BE2C (cell line): ENCODE data around the gene AHNAK.

Source experiments
- DNase-seq: peaks from one replicate; pipeline ENCODE4 v3.0.0-alpha.2; 2020
- H3K27me3 ChIP-seq: fragments of 250-450 bp; sonication (Bioruptor Pico); 2 replicates; pipeline ENCODE4 v1.5.1; 2020; ENCODE audit warnings: mild to moderate bottlenecking
- H3K36me3 ChIP-seq: fragments of 250-450 bp; sonication (Bioruptor Pico); 2 replicates; pipeline ENCODE4 v1.5.1; 2020; ENCODE audit warnings: mild to moderate bottlenecking
- H3K4me1 ChIP-seq: fragments of 250-450 bp; sonication (Bioruptor Pico); 2 replicates; pipeline ENCODE4 v1.5.1; 2020
- H3K4me3 ChIP-seq: 2 replicates; pipeline ENCODE4 v1.5.1; 2011; ENCODE audit warnings: low read depth, low read length
- H3K9me3 ChIP-seq: fragments of 250-450 bp; sonication (Bioruptor Pico); 2 replicates; pipeline ENCODE4 v1.5.1; 2020
- TF ChIP-seq, protein P1 (sequence below): IDR thresholded peaks from 2 replicates; pipeline ENCODE4 v1.5.1; 2012; ENCODE audit warnings: mild to moderate bottlenecking, low read depth, low read length

AHNAK gene

DNA sequence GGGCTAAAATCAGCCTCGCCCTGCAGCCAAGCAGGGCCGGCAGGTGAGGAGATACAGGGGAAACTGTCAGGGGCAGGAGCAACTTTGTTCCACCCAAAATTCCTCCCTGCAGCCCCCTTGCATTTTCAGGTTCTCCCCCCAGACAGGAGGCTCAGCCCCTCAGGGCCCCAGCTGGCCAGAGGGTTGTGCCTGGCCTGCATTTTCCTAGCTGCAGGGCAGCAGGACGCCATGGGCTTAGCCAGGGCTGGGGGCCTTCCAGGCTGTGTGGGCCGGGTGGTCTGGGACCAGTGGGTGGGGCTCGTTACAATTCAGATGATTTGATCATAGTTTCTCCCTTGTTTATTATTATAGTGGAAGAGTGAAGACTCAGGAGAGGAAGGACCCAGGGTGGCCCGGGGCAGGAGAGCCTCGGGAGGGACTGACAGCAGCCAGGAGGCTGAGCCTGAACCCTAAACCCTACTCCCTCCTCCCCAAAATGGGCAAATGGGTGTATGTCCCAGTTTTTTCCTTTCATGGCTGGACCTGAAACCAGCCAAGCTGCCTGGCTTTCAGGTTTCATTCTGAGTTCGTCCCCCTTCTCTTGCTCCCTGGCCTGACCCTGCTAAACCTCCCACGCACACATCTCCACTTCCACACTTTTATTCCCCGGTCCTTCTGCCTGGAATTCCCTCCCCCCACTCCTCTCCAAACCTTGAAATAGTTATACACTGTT lies 40.0 kb downstream of the AHNAK start:
- no peak for DNase-seq
- Histone ChIP-seq H3K27me3 (no peaks in the 10 kb centered on the region), H3K4me1 (peaks cover 3% of the 10 kb centered on the region; the same call in 1 of the 2 replicates), H3K4me3 (no peak overlapping the region), H3K36me3 (no peaks in the 10 kb centered on the region), H3K9me3 (no peaks in the 10 kb centered on the region)
- TF ChIP-seq, protein P1, sequence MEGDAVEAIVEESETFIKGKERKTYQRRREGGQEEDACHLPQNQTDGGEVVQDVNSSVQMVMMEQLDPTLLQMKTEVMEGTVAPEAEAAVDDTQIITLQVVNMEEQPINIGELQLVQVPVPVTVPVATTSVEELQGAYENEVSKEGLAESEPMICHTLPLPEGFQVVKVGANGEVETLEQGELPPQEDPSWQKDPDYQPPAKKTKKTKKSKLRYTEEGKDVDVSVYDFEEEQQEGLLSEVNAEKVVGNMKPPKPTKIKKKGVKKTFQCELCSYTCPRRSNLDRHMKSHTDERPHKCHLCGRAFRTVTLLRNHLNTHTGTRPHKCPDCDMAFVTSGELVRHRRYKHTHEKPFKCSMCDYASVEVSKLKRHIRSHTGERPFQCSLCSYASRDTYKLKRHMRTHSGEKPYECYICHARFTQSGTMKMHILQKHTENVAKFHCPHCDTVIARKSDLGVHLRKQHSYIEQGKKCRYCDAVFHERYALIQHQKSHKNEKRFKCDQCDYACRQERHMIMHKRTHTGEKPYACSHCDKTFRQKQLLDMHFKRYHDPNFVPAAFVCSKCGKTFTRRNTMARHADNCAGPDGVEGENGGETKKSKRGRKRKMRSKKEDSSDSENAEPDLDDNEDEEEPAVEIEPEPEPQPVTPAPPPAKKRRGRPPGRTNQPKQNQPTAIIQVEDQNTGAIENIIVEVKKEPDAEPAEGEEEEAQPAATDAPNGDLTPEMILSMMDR: no peak

DNA sequence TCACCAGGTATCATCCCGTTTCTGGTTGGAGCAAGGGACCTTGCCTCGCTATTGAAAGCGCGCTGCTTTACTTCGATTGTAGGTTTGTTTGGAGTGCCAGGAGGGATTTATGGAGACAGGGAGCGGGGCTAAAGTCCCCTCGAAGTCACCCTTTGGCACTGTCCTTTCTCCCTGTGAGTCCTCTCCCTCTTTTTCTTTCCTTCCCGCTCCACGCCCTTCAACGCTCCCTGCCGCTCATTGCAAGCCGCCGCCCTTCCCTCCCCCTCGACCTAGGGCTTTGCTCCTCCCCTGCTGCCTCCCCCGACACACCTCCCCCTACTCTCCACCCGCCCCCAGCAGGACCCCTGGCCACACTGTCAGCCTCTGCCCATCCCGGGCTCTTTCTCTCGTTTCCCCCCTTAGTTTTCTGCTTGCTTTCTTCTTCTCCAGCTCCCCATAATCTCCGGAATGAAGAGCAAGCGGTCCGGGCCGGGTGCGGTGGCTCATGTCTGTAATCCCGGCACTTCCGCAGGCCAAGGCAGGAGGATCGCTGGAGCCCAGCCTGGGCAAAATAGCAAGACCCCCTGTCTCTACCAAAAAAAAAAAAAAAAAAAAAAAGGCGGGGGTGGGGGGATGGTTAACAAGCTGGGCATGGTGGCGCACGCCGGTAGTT lies 41.0 kb downstream of the AHNAK start:
- Histone ChIP-seq H3K36me3 (no peaks in the 10 kb centered on the region), H3K4me3 (no peak overlapping the region), H3K4me1 (peaks cover 3% of the 10 kb centered on the region; the same call in 1 of the 2 replicates), H3K27me3 (no peaks in the 10 kb centered on the region), H3K9me3 (no peaks in the 10 kb centered on the region)
- TF ChIP-seq, protein P1: no peak
- DNase-seq: no peak

DNA sequence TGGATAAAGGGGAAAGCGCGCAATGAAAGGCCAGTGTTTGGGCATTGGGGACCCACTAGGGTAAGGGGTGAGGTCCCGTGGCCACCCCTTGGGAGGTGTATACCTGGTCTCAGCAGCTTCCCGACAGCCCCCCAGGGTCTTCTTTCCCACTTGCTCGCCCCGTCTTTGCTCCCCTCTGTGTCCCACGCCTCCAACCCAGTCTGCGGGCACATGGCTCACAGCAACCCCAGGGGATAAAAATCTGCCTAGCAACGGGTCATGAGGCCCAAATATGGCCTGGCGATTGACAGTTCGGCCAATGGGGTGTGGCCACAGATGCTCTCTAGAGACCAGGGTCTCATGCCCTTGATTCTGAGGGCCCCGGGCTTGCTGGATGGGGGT lies 41.6 kb downstream of the AHNAK start:
- TF ChIP-seq, protein P1: no peak
- no peaks in the 10 kb centered on the region for H3K27me3 ChIP-seq
- peak; percentile 13 for DNase-seq
- H3K9me3 ChIP-seq: no peaks in the 10 kb centered on the region
- H3K4me1 ChIP-seq: peaks cover 3% of the 10 kb centered on the region; the same call in 1 of the 2 replicates
- no peaks in the 10 kb centered on the region for H3K36me3 ChIP-seq
- no peak overlapping the region for H3K4me3 ChIP-seq

DNA sequence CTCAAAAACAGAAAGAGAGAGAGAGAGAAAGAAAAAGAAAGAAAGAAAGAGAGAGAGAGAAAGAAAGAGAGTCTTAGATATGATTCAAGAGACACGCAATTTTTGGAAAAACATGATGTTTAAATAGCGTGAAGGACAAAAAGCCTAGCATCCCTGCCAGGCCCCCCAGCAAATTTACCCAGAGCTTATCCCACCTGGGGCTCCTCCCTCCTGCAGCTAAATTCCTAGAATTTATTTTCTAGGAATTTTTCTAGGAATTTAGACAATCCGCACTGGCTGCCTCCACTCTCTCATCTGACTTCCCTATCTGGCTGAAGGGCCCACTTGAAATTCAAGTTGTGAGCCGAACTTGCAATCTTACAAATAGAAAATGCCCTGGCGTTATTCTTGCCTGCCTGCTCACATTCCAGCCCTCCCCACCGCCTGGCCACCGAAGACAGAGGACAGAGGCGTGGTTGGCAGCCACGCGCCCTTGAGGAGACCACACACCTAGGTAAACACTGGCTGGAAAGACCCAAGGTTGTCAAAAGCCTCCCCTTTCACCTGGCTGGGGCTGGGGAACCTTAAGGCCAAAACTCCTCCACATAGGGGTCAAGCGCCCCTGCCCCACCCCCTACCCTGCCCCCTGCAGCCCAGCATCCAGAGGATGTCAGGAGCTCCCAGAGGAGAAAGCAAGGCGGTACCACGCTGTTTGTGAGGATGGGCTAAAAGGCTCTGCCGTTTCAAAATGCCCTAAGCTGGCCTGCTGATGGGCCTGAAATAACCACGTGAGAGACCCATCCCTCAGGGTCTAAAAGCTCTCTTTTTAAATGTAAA lies 42.2 kb downstream of the AHNAK start:
- Histone ChIP-seq H3K27me3 (no peaks in the 10 kb centered on the region), H3K4me1 (peaks cover 3% of the 10 kb centered on the region; the same call in 1 of the 2 replicates), H3K9me3 (no peaks in the 10 kb centered on the region), H3K4me3 (no peak overlapping the region), H3K36me3 (no peaks in the 10 kb centered on the region)
- TF ChIP-seq, protein P1: no peak
- no peak for DNase-seq

DNA sequence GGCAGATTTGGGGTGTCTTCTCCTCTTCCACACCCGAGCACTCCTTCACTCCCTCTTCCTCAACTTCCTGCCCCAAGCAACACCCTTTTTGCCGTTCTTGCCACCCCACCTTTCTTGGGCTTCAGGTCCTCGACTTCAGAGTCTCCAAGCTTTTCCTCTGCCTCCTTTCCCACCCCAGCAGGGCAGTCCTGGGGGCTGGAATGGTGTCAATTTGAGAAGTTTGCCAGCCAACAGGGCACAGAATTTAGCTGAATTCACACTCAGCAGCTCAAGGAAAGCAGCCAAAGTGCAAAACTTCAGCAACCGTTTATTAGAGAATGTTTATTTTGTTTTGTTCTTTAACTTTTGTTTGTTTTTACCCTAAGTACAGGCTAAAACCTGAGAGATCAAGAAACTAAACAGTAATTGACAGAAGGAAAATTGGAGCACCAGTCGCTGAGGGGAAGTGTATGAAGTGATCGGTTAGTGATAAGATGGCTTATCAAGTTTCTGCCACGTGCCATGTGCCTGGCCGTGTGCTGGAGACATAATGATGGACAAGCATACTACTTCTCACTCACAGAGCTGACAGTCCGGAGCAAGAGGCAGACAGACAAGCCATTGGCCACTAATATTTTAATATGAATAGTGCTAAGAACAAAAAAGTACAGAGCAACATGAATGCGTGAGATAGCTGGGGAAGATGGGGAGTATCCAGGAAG lies 44.4 kb downstream of the AHNAK start:
- TF ChIP-seq, protein P1: no peak
- H3K27me3 ChIP-seq: no peaks in the 10 kb centered on the region
- DNase-seq: no peak
- H3K36me3 ChIP-seq: no peaks in the 10 kb centered on the region
- no peaks in the 10 kb centered on the region for H3K4me1 ChIP-seq
- H3K9me3 ChIP-seq: no peaks in the 10 kb centered on the region
- no peak overlapping the region for H3K4me3 ChIP-seq
